Measurements from ENCODE around the gene WDR37.

WDR37 gene

DNA sequence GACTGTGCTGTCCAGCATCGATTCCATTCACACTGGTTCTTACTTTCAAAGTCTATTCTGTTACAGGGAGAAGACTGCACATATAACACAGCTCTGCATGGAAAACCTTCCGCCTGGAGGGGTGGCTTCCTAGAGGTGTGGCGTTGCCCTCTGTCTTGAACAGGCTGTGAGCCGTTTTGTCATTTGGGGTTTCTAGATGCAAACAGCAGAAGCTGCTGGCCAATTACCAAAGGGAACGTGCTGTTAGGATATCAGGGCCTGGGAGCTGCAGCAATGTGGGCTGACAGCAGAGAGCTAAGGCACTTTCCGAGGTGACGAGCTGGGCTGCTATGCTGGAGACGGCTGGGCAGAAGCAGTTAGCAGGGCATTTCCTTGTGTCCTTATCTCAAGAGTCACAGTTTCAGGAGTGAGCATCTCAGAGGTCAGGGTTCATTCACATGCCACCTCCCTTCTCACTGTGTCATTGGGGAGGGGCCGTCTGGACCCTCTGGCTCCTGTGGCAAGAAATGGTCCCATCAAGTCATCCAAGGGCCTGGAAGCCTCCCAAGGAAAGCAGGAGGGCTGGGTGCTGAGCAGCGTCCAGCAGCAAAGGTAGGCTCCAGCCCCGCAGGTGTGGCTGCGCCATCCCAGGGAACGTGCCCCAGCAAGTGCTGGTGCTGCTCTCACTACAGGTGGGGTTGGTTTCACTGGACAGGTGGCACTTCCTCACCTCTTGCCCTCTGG lies 106.5 kb downstream of the WDR37 start:
- no peak overlapping the region for H3K4me3 ChIP-seq (ENCODE audit: low read depth, low read length)
- H3K9me3 ChIP-seq (ENCODE audit: severe bottlenecking), result no peaks in the 10 kb centered on the region
- DNase-seq, result no peak
- H3K36me3 ChIP-seq, result no peaks in the 10 kb centered on the region
- no peak overlapping the region for H3K27ac ChIP-seq
- TF ChIP-seq, protein P1, sequence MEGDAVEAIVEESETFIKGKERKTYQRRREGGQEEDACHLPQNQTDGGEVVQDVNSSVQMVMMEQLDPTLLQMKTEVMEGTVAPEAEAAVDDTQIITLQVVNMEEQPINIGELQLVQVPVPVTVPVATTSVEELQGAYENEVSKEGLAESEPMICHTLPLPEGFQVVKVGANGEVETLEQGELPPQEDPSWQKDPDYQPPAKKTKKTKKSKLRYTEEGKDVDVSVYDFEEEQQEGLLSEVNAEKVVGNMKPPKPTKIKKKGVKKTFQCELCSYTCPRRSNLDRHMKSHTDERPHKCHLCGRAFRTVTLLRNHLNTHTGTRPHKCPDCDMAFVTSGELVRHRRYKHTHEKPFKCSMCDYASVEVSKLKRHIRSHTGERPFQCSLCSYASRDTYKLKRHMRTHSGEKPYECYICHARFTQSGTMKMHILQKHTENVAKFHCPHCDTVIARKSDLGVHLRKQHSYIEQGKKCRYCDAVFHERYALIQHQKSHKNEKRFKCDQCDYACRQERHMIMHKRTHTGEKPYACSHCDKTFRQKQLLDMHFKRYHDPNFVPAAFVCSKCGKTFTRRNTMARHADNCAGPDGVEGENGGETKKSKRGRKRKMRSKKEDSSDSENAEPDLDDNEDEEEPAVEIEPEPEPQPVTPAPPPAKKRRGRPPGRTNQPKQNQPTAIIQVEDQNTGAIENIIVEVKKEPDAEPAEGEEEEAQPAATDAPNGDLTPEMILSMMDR (IDR thresholded peaks at IDR 0.05; ENCODE audit: low read depth, low read length), result no peak
- H3K27me3 ChIP-seq (ENCODE audit: insufficient read depth, low read depth, severe bottlenecking), result no peaks in the 10 kb centered on the region

DNA sequence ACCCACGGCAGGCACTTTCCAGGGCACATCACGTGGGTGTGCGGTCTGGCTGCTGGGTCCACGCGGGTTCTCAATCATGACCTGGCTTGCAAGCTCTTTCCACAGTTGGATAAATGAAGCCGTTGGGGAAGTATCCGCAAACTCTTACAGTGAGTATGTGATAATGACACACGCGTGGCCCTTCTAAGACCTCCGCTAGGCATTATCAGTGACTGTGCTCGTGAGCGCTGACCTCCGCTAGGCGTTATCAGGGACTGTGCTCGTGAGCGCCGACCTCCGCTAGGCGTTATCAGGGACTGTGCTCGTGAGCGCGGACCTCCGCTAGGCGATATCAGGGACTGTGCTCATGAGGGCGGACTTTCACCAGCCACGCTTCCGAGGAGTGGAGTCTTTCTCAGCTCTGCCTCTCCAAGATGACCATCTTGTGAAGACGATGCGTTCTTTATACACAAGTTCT lies 107.0 kb downstream of the WDR37 start:
- DNase-seq, result no peak
- no peaks in the 10 kb centered on the region for H3K36me3 ChIP-seq
- no peak overlapping the region for H3K27ac ChIP-seq
- TF ChIP-seq, protein P1 (IDR thresholded peaks at IDR 0.05; ENCODE audit: low read depth, low read length), result no peak
- H3K4me3 ChIP-seq (ENCODE audit: low read depth, low read length), result no peak overlapping the region
- no peaks in the 10 kb centered on the region for H3K9me3 ChIP-seq (ENCODE audit: severe bottlenecking)
- H3K27me3 ChIP-seq (ENCODE audit: insufficient read depth, low read depth, severe bottlenecking), result no peaks in the 10 kb centered on the region

GRCh38 chr10:1163831-1164230 lies 107.6 kb downstream of the WDR37 start:
- no peaks in the 10 kb centered on the region for H3K36me3 ChIP-seq
- no peak for DNase-seq
- TF ChIP-seq, protein P1 (IDR thresholded peaks at IDR 0.05; ENCODE audit: low read depth, low read length), result no peak
- H3K27me3 ChIP-seq (ENCODE audit: insufficient read depth, low read depth, severe bottlenecking), result no peaks in the 10 kb centered on the region
- no peak overlapping the region for H3K4me3 ChIP-seq (ENCODE audit: low read depth, low read length)
- H3K9me3 ChIP-seq (ENCODE audit: severe bottlenecking), result no peaks in the 10 kb centered on the region
- H3K27ac ChIP-seq, result no peak overlapping the region

- DNase-seq, result no peak
- H3K27ac ChIP-seq, result no peak overlapping the region
- no peak overlapping the region for H3K4me3 ChIP-seq (ENCODE audit: low read depth, low read length)
- TF ChIP-seq, protein P1 (IDR thresholded peaks at IDR 0.05; ENCODE audit: low read depth, low read length), result no peak
- H3K9me3 ChIP-seq (ENCODE audit: severe bottlenecking), result no peaks in the 10 kb centered on the region
- H3K27me3 ChIP-seq (ENCODE audit: insufficient read depth, low read depth, severe bottlenecking), result peaks cover 5% of the 10 kb centered on the region
- no peaks in the 10 kb centered on the region for H3K36me3 ChIP-seq
Observed at GRCh38 chr10:1166101-1166827, 110.1 kb downstream of the WDR37 start.

GRCh38 chr10:1166828-1167275 lies 110.7 kb downstream of the WDR37 start:
- no peak overlapping the region for H3K4me3 ChIP-seq (ENCODE audit: low read depth, low read length)
- no peaks in the 10 kb centered on the region for H3K9me3 ChIP-seq (ENCODE audit: severe bottlenecking)
- no peak overlapping the region for H3K27ac ChIP-seq
- TF ChIP-seq, protein P1 (IDR thresholded peaks at IDR 0.05; ENCODE audit: low read depth, low read length), result no peak
- no peak for DNase-seq
- H3K36me3 ChIP-seq, result no peaks in the 10 kb centered on the region
- H3K27me3 ChIP-seq (ENCODE audit: insufficient read depth, low read depth, severe bottlenecking), result peaks cover 5% of the 10 kb centered on the region

Data from WERI-Rb-1 (cell line).